ENCODE measurements around the gene G3BP2.
"Not testable (repeated sequence)": the region's sequence is repeated elsewhere in the genome, so short reads cannot be mapped to it uniquely, and the experiment has no call there.

The G3BP2 gene

GRCh38 chr4:75673027-75673958, at the start of gene G3BP2:
Gene G3BP2 (minus strand): TSS chr4:75673411. CDS start chr4:75662025, 11,386 bp downstream.
- peak; percentile 99 for DNase-seq

- no peak for DNase-seq
These were observed 49.2 kb upstream of the G3BP2 start for GRCh38 chr4:75722417-75722816.

DNA sequence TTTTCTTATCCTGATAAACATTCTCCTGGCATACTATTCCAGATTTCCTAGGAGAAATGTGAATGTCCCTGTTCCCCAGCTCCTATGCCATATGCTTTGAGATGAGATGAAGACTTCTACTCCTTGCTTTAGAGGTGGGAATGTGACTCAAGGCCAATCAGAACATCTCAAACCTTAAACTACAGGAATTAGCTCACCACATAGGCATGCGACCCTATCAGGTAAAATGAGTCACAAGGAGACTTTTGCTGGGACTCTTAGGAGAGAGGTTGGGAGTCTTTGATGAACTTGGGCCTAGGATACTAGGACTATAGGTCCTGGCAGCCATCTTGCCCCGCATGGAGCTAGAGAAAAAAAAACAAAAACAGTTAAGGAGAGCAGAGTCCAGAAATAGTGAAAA, 45.3 kb upstream of the G3BP2 start:
- DNase-seq: no peak

- no peak for DNase-seq
These were observed 44.2 kb upstream of the G3BP2 start for GRCh38 chr4:75717408-75717807.

DNA sequence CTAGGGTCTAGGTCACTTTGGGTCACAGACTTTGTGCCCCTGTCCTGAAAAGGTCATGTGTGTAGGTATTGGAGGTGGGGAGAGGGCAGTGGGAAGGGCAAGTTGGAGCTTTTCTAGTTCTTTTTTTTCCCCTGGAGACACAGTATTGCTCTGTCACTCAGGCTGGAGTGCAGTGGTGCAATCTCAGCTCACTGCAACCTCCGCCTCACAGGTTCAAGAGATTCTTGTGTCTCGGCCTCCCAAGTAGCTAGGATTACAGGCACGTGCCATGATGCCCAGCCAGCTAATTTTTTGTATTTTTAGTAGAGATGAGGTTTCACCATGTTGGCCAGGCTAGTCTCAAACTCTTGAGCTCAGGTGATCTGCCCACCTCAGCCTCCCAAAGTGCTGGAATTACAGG, 42.8 kb upstream of the G3BP2 start:
- DNase-seq: not testable (repeated sequence)

GRCh38 chr4:75715105-75715799, 42.0 kb upstream of the G3BP2 start:
- no peak for DNase-seq

DNA sequence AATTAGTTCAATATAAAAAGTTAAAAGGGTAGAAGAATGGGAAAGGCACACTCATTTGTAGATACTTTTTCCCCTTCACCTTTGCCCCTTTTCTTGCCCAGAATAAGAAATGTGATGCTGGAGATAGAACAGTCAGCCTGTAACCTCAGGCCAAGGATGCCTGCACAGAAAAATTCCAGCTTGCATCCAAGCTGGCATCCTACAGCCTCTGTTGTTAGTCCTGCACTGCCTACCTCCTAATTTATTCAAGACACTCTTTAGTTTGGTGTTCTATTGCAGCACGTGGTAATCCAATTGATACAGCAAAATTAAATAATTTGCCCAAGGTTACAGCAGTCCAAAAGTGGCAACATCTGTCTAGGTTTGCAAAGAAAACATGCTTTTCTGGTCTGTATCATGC, 41.5 kb upstream of the G3BP2 start:
- DNase-seq: no peak

DNA sequence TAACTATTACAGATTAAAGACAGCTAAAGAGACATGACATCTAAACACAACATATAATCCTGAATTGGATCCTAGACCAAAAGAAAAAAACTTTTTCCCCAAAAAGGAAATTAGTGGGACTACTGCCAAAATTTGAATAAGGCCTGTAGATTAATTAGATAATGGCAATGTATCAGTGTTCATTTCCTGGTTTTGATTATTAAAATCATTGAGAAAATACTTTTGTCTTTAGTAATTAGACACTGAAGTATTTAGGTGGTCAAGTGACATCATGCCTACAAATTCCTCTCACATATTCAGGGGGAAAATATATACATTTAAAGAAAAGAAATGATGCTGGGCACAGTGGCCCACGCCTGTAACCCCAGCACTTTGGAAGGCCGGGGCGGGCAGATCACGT, 40.8 kb upstream of the G3BP2 start:
- no peak for DNase-seq

- DNase-seq: no peak
These were observed 37.0 kb upstream of the G3BP2 start for GRCh38 chr4:75710246-75710645.

- peak; percentile 63 for DNase-seq
These were observed 35.0 kb upstream of the G3BP2 start for GRCh38 chr4:75708218-75708691.

DNA sequence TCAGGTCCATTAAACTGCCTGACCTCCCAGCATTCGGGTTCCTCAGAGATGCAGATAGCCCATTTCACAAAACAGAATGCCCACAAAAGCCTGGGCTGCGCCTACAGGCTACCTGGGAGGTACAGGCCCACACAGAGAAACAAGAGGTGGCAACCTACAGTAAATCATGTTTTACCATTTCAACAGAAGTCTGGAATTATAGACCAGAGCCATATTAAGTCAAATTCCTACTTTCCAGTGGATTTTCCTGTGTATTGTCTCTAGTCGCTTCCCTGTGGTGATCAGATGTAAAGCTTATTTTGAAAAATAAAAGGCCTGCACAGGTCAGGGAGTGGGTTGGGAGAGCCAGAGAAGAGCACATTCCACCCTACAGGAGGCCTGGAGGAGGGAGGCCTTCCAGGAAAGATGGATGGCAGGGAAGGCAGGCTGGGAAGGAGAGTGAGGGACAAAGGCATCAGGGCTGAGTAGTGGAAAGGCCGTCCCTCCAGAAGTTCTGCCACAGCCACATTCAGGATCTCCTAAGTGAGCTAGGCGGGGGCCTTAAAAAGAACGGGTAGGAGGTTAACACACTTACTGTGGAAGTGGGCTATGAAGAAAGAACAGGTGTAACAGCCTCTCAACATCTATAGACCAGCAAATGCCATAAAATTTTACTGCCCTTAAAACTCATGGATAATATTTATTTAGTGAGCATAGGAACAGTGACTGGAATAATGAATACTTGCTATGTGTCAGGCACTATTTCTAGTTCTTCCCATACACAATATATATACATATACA, 32.2 kb upstream of the G3BP2 start:
- no peak for DNase-seq

GRCh38 chr4:75702919-75703411, 29.8 kb upstream of the G3BP2 start:
- no peak for DNase-seq

GRCh38 chr4:75699299-75699698, 26.1 kb upstream of the G3BP2 start:
- no peak for DNase-seq

DNA sequence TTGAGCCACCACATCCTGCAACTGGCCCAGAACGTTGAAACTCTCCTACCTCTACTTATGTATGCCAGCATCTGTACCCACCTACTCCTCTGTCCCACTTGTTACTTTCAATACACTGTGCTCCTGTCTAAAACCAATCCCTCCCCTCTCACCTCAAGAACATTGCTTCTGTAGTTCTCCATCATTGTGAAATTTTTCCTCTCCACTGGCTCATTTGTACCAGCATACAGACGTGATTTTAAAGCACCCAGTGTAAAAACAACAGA, 25.7 kb upstream of the G3BP2 start:
- DNase-seq: no peak

DNA sequence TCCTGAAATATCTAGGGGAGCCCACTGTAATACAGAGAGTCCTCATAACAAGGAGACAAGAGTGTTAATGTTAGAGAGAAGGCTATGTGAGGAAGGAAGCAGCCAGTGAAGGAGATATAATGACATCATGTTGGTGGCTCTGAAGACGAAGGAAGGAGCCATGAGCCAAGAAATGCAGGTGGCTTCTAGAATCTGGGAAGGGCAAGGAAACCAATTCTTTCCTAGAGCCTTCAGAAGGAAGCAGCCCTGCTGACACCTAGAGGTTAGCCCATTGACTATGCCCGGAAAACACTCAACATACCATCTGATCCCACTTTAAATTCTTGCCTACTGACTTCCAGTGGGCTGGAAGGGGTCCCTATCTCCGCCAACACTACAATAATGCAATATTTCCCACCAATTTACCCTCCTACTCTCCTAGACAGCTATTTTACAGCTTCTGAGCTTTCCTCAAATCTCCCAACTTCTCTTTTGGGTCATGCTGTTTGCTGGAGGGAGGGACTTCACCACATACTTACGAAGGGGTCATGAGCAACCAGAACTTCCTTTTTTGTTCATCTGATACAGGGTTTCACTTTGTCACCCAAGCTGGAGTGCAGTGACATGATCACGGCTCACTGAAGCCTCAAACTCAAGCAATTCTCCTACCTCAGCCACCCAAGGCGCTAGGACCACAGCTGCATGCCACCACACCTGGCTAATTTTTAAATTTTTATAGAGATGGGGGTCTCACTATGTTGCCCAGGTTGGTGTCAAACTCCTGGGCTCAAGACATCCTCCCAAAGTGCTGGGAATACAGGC, 25.2 kb upstream of the G3BP2 start:
- peak; percentile 36 for DNase-seq

DNA sequence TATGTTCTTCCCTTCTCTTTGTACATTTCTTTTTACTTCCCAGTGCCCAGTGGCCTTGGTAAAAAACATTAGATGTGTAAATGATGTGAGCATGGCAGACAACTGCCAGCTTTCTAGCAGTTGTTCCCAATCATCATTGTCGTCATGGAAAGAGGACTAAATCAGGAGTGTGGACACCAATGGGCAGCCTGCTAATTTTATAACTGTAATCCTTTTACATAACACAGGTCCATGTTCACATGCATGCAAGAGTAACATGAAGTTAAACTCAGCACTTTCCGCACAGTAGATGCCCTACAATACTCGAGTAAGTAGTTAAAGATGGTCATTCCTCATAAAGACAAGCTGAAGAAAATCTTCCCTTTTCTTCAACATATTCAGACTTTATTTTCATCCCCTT, 23.4 kb upstream of the G3BP2 start:
- DNase-seq: no peak

DNA sequence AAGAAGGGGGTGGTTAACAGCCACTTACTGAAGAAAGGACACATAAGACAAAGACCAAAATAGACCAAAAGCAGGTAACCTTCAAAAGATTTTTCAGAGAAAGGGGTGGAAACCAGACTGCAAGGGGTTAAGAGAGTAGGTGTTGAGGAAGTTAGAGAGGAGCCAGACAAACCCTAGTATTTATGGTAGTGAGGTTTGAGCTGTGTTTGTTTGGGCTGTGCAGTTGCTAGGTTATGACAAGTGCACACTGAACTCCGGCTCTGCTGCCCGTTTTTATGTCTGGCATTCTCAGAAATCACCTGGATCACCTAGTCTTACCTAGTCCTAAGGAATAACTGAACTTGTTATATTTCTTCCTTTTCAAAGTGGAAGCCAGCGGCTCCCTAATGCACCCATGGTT, 22.9 kb upstream of the G3BP2 start:
- DNase-seq: peak; percentile 46

GRCh38 chr4:75692066-75692465, 18.9 kb upstream of the G3BP2 start:
- not testable (repeated sequence) for DNase-seq

GRCh38 chr4:75687125-75687524, 13.9 kb upstream of the G3BP2 start:
- not testable (repeated sequence) for DNase-seq

GRCh38 chr4:75686346-75686745, 13.1 kb upstream of the G3BP2 start:
- DNase-seq: peak; percentile 34

DNA sequence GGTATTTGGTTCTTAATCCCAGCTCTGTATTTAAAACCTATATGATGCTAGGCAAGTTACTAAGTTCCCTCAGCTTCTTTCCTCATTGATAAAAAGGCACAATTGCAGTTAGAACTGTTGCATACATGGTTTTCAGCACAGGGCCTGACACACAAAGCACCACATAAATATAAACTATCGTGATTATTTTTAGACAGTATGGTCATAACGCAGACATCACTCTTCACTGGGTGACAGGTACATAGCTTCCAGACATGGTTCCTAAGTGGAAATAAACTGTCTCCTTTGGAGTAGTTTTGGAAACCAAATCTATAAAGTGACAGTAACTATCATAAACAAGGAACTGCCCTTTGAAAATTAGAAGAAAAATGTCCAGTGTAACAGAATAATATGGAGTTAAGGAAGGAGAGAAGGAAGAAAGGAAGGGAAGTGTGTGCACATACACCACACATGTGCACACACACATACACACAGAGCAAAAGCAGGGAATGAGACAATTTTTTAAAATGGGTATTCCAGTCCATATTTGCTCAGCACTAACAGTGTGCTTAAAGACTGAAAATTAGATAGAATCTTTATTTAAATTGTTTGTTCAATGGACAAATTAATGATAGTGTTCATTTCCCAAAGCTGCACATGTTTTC, 12.5 kb upstream of the G3BP2 start:
- DNase-seq: no peak
